HepG2 (cell line): ENCODE measurements around the gene LAMB2. TPM values are rescaled to one million over a fixed set of nuclear protein-coding genes. Genes with fewer than 3 reads are reported as not detected.
A peak's percentile ranks its signal among the peaks of the same experiment; 100 is the strongest.

Experiments
- GMEB1 ChIP-seq: sonication (generic); formaldehyde crosslinking; IDR thresholded peaks from 2 replicates; pipeline ENCODE4 v1.5.1; 2020; ENCODE audit warnings: missing genetic modification reagents, mild to moderate bottlenecking, borderline replicate concordance
- MTA3 ChIP-seq: sonication (generic); formaldehyde crosslinking; IDR thresholded peaks from 2 replicates; pipeline ENCODE4 v1.4.0; 2020; ENCODE audit warnings: missing genetic modification reagents
- TFDP2 ChIP-seq: sonication (generic); formaldehyde crosslinking; IDR thresholded peaks from 2 replicates; pipeline ENCODE4 v1.4.0; 2020; ENCODE audit warnings: missing genetic modification reagents
- ZNF362 ChIP-seq: sonication (generic); formaldehyde crosslinking; IDR thresholded peaks from 2 replicates; pipeline ENCODE4 v1.4.0; 2020; ENCODE audit warnings: missing genetic modification reagents, mild to moderate bottlenecking, borderline replicate concordance
- ZNF646 ChIP-seq: sonication (generic); formaldehyde crosslinking; IDR thresholded peaks from 2 replicates; pipeline ENCODE4 v1.9.0; 2021; ENCODE audit warnings: mild to moderate bottlenecking, missing genetic modification reagents
- polyA plus RNA-seq, 8 experiments: library from polyadenylated mRNA; depleted of rRNA in 3 of 8; stranded (reverse) in 7 of 8; unstranded in 1 of 8; fragments of >200 nt; fragmentation: Illumina TruSeq in 4 of 8; extraction: Trizol in 4 of 8; gene quantifications; 2 replicates each; pipeline versions ENCODE4 v1.2.1 to v1.2.3, GENCODE V29; 2011 to 2016; ENCODE audit warnings: low read depth in 4 of 8, missing spikeins in 1 of 8, mixed read lengths in 1 of 8; ENCODE audit not compliant: insufficient read depth in 1 of 8
- total RNA-seq, 5 experiments: library from RNA; depleted of rRNA; stranded (reverse); fragments of >200 nt; fragmentation: Illumina TruSeq; extraction: Trizol; gene quantifications; 2 replicates each; pipeline ENCODE4 v1.2.3, GENCODE V29; 2016; ENCODE audit warnings: low read depth in 1 of 5
- TF ChIP-seq, protein P1 (sequence below), 2 experiments: fragments of 450-650 bp in 1 of 2; sonication (generic) in 1 of 2; formaldehyde crosslinking in 1 of 2; IDR thresholded peaks; 2 replicates each; pipeline versions ENCODE4 v1.6.1 to v1.8.0; 2016 to 2022; ENCODE audit warnings: antibody characterized with exemption in 1 of 2, mild to moderate bottlenecking in 1 of 2, missing genetic modification reagents in 1 of 2

Gene LAMB2
- total and polyA plus RNA-seq, 2 of the 13 experiments (the other 11 are each of a cell fraction or from before 2014, with no cell fraction given) = 208 to 443 TPM

DNA sequence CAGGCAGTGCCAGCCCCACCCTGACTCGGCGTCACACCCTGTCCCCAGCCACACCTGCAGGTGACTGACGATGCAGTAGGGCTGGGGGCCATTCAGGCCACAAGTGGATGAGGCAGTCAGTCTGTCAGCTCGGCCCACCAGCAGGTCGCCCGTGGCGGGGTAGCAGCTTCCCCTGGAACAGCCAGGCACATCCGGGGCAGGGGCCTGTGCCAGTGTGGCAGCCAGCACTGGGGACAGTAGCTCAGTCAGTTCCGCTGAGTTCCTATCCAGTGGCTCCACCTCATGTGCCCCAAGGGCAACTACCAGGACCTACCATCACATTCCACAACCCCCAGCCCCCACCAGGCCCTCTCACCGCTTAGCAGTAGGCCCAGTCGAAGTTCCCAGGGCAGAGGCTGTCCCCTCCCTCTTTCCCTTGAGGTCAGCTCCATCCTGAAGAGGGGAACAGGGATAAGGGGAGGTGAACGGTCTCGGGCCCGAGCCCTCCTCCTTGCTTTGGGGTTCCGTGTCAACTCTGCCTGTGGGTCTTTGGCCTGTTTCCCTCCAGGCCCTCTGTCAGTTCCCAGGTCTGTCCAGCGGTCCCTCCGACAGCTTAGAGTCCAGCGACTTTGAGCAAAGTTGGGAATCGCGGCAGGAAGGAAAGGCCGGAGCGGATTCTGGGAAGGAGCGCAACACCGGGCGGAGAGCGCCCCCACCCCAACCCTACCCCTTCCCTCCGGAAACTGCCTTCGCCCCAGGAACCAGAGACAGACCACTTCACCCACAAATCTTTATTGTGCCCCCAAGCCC, at the start of gene LAMB2 (continued):
- no peak for TF ChIP-seq ZNF646 (CRISPR knock-in tag)
- 0 out of 2 replicates have a peak, but pooled peaks have one; percentile 19 for TF ChIP-seq ZNF362 (CRISPR knock-in tag)
- TF ChIP-seq GMEB1 = 0 out of 2 replicates have a peak, but pooled peaks have one; percentile 34
- TF ChIP-seq, protein P1, sequence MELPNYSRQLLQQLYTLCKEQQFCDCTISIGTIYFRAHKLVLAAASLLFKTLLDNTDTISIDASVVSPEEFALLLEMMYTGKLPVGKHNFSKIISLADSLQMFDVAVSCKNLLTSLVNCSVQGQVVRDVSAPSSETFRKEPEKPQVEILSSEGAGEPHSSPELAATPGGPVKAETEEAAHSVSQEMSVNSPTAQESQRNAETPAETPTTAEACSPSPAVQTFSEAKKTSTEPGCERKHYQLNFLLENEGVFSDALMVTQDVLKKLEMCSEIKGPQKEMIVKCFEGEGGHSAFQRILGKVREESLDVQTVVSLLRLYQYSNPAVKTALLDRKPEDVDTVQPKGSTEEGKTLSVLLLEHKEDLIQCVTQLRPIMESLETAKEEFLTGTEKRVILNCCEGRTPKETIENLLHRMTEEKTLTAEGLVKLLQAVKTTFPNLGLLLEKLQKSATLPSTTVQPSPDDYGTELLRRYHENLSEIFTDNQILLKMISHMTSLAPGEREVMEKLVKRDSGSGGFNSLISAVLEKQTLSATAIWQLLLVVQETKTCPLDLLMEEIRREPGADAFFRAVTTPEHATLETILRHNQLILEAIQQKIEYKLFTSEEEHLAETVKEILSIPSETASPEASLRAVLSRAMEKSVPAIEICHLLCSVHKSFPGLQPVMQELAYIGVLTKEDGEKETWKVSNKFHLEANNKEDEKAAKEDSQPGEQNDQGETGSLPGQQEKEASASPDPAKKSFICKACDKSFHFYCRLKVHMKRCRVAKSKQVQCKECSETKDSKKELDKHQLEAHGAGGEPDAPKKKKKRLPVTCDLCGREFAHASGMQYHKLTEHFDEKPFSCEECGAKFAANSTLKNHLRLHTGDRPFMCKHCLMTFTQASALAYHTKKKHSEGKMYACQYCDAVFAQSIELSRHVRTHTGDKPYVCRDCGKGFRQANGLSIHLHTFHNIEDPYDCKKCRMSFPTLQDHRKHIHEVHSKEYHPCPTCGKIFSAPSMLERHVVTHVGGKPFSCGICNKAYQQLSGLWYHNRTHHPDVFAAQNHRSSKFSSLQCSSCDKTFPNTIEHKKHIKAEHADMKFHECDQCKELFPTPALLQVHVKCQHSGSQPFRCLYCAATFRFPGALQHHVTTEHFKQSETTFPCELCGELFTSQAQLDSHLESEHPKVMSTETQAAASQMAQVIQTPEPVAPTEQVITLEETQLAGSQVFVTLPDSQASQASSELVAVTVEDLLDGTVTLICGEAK (IDR thresholded peaks at IDR 0.05) = no peak
- TF ChIP-seq, protein P1 (CRISPR knock-in tag; IDR thresholded peaks at IDR 0.05) = no peak
- 0 out of 2 replicates have a peak, but pooled peaks have one; percentile 32 for TF ChIP-seq TFDP2 (CRISPR knock-in tag)
- no peak for TF ChIP-seq MTA3 (CRISPR knock-in tag)
